Renal cortical epithelial cell (primary cell): ENCODE results near the gene CALD1. TPM values are rescaled to one million over a fixed set of nuclear protein-coding genes. Genes with fewer than 3 reads are reported as not detected.

Experiments
- DNase-seq: peaks from one replicate; pipeline ENCODE4 v3.0.0-alpha.2; 2011; ENCODE audit warnings: low read depth
- total RNA-seq: library from RNA; depleted of rRNA; stranded (reverse); fragments of >200 nt; gene quantifications from 2 replicates; pipeline ENCODE4 v1.2.3, GENCODE V29; 2014

The CALD1 gene
- total RNA-seq, 1 donor from 2014 or later: 155 TPM

DNA sequence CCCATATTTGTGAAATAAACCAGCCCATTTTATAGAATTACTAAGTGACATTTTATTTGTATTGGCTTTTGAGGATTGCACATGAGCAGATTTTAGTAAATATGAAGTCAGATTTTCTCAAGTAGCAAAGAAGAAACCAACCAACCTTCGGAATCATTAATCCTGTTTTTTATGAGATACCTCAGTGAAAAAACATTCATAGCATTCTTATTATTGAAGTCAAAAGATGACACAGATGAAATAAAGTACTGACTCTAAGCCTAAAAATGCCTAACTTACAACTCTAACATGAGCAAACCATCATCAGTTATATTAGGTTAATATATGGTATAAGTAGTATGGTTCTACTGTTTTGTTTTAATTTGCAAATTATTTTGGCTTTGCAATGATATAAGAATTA is 147.0 kb downstream of the CALD1 start:
- no peak for DNase-seq

DNA sequence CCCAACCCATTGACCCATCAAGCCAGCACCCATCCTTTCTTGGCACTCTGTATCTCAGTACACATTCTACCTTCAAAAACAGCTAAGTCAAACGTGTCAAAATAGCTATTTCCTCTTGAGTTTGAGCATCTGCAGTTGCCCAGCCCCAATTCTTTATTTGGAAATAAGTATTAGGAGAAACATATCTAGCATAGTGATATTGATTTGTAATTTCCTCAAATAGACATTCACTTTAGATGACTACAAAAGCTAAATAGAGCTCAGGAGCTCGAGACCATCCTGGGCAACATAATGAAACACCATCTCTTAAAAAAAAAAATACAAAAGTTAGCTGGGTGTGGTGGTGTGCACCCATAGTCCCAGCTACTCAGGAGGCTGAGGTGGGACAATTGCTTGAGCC is 147.6 kb downstream of the CALD1 start:
- DNase-seq: no peak

DNA sequence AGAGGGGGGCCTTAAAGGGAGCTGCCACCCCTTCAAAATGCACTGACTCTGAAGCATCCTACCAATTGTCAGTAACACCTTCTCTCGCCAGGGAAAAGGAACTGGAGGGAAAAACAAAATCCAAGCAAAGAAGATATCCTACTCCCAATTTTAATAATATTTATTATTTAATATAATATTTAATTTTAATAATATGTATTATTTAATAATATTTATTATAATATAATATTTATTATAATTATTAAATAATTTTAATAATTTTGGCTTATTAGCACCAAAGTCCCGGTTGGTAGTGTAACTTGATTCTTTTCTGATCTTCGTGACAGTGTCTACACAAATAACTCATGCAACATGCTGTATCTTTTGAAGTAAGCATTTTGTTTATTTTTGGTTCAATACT is 148.3 kb downstream of the CALD1 start:
- DNase-seq: no peak

DNA sequence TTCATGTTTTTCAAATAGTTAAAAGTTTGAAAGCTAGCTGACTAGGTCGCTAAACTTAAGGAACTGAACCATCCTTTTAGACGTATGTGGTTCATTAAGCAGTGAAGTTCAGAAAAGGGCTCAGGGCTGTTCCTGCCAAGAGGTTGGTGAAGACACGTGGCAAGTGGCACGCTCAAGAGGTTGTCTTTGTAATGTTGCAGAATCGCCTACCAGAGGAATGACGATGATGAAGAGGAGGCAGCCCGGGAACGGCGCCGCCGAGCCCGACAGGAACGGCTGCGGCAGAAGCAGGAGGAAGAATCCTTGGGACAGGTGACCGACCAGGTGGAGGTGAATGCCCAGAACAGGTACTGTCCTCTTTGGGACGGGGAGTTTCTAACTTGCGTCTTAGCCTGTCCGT is 149.1 kb downstream of the CALD1 start:
- no peak for DNase-seq

DNA sequence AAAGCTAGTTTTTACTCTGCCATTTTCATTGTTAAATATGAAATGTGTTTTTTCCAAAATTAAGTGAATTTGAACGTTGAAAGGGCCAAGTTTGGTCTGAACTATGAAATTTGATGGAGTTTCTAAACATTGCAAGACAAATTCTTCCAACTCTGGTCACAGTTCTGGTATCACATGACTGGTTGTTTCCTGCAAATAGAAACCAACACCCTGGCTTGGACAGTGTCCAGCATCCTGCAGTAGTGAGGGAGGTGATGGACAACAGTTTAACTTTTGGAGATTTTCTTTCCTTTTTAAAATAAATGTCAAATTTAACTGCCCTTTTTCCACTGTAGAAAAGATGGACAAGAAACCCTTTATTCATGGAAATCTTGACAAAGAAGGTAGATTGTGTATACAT is 152.1 kb downstream of the CALD1 start:
- peak; percentile 39 for DNase-seq

DNA sequence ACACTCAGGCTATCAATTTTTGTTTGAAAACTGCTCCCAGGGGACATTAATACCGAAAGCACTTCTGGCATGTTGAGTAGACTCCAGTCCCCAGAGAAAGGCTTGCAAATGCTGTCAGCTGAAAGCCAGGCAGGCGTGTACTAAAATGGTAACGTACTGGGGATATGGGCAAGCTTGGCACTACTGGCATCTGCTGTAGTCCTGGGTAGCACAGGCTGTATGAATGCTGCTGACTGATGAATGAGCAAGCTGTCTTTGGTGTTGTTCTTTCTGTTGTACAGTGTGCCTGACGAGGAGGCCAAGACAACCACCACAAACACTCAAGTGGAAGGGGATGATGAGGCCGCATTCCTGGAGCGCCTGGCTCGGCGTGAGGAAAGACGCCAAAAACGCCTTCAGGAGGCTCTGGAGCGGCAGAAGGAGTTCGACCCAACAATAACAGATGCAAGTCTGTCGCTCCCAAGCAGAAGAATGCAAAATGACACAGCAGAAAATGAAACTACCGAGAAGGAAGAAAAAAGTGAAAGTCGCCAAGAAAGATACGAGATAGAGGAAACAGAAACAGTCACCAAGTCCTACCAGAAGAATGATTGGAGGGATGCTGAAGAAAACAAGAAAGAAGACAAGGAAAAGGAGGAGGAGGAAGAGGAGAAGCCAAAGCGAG is 153.4 kb downstream of the CALD1 start:
- DNase-seq: no peak

DNA sequence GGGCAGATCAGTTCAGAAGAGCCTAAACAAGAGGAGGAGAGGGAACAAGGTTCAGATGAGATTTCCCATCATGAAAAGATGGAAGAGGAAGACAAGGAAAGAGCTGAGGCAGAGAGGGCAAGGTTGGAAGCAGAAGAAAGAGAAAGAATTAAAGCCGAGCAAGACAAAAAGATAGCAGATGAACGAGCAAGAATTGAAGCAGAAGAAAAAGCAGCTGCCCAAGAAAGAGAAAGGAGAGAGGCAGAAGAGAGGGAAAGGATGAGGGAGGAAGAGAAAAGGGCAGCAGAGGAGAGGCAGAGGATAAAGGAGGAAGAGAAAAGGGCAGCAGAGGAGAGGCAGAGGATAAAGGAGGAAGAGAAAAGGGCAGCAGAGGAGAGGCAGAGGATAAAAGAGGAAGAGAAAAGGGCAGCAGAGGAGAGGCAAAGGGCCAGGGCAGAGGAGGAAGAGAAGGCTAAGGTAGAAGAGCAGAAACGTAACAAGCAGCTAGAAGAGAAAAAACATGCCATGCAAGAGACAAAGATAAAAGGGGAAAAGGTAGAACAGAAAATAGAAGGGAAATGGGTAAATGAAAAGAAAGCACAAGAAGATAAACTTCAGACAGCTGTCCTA is 154.1 kb downstream of the CALD1 start:
- no peak for DNase-seq

DNA sequence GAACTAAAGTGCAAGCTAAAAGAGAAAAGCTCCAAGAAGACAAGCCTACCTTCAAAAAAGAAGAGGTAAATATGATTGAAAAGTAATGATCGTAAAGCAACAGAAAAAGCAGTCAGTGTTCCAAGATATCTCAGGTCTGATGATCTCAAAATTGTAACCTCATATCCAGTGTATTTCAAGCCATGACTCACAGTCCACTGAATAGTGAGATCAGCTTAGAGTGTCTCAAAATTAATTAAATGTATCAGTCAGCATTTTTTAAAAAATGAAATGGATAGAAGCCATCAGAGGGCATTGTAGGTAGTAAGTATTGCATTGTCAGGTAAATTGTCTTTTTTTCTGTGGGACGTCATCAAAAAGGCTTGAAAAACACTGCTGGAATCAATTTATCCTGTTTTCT is 156.3 kb downstream of the CALD1 start:
- DNase-seq: no peak

DNA sequence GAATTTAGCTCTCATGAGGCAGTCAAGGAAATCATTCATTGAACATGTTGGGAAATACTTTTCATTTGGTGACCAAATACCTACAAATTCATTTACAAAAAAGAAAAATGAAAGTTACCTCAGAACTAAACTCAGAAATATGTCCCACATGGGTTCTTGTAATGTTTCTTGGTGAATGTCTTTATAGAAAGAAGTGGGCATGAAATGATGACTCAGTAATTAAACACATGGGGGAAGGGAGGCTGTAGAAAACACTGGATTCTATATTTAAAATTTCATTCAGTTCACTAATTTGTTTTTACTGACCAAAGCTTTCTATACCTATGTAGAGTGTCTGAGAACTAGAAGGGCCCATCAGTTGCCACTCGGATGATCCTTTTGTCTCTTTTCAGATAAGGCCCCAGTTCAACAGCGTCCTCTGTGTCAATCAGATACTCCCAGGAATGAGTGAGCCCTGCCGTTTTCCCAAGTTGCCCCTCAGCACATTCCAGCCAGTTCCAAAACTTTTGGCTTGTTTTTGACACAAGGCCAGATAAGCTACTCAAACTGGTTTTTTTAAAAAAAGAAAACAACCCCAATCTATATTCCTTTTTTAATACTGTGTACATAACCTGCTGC is 157.6 kb downstream of the CALD1 start:
- peak; percentile 29 for DNase-seq

DNA sequence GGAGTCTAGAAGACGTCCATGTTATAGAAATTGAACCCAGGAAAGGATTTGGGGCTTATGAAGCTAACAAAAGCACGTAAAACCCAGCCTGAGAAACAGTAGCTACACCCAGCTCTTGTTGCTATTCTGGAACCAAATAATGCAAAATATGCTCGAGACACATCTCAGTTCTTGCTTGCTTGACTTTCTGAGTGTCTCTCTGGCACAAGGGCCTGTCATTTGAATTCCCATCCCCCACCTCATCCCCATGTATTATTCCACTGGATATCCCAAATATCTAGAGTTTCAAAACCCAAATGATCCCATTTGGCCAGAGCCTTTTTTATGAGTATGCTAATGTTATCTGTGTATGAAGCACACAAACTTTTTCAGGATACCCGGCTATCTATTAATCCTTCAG is 158.7 kb downstream of the CALD1 start:
- DNase-seq: no peak

DNA sequence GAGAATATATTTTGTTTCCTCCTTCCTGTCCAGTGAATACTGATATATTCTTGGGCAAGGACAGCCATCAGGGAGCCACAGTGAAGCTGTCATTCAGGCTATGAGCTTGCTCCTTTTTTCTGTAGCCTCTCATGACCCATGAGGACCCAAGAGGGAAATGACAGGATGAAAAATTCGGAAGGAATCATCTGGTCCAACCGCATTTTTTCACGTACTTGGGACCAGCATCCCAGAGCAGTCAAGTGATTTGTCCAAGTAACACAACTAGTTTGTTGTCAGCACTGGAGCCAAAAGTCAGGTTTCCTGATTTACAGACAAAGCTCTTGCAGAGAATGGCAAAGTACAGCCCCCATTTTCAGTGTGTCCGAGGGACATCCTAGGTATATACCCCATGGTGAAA is 159.7 kb downstream of the CALD1 start:
- no peak for DNase-seq

DNA sequence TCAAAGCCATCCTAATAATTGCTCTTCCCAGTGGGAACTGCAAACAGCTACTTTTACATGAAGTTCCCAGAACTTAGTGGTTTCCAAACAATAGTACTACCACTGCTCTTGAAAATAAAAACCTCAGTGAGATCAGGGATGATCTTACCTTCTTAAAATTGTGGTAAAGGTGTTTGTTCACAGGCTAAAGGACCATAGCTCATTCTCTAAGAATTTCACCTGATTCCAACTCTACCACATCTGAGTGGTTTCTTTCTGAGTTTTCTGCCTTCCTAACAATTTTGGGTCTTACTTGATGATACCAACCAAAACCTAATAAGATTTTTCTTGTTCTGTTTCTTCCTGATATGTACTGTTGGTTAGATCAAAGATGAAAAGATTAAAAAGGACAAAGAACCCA is 161.3 kb downstream of the CALD1 start:
- peak; percentile 36 for DNase-seq

DNA sequence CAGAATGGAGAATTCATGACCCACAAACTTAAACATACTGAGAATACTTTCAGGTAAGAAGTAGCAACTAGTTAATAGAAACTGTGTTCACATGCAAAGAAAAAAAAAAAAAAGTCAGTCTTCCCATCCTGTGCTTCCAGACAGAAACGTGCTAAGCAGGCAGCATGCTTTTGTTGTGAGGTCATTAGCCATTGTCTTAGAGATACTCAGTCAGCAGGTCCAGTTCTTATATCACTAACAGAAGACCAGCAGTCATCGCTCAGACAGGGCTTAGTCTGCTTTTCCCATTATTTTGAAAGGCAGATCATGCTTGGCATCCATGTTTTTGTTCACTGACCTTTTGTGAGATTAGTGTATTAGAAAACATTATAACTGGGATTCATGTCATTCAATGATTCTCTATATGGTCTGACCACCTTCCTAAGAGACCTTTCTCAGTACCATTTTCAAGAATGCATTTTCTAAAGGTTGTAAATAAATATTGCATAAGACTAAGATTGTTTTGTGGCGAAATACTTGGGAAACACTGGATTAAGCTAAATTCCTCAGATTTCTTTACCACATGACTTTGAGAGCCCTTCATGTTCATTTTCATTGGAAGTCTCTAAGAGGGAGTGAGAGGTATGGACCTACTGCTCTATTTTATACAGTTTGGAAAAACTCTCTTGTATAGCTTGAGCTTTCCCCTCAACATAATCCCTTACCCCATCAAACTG is 161.9 kb downstream of the CALD1 start:
- peak; percentile 95 for DNase-seq

DNA sequence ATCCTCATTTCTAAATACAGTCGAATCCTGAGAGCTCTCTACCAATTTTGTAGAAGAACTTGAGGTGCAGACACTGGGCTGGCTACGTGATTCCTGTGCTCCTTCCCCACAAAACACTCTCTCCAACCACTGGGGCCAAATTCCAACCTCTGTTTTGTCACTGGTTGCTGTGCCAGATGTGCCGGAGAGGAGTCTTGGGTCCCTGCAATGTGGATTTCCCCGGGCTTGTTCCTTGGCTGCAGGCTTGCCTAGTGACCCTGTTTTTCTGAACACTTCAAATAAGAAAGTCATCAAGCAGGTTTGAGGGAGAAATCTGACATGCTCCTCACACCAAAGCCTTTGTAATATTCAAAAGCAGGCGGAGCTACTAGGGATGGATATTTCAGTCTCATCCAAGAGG is 162.5 kb downstream of the CALD1 start:
- DNase-seq: peak; percentile 47

DNA sequence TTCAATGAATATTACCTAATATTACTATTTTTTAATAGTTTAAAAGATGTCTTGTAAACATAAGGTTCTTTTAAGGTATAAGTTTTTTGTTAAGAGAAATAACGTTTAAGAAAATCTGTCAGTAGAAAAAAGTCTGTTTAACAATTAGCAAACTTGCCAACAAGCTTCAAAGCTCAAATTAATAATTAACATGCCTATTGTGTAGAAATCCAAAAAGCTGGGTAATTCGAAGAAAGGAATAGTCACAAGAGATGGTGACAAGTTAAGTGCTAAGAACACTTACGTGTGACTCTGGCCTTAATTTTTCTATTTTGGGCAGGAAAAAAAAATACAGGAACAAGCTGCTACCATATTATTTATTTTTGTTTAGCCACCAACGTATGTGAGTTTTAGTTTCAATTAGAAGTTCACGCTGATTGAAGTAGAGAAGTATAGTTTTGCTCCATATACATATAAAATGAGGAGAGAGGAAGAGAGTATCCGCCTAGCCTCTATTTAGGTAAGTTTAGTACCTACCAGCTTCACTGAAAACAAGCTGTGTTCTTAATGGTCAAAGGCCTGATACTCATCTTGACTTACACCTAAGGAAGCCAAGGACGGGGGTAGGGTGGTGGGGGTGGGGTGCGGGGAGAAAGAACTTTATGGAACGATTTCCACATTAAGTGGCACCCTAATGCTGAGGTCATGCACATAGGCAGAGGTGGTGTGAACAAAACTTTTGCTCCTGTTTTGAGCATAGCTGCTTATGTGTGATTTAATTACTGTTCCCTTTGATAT is 163.4 kb downstream of the CALD1 start:
- peak; percentile 92 for DNase-seq

DNA sequence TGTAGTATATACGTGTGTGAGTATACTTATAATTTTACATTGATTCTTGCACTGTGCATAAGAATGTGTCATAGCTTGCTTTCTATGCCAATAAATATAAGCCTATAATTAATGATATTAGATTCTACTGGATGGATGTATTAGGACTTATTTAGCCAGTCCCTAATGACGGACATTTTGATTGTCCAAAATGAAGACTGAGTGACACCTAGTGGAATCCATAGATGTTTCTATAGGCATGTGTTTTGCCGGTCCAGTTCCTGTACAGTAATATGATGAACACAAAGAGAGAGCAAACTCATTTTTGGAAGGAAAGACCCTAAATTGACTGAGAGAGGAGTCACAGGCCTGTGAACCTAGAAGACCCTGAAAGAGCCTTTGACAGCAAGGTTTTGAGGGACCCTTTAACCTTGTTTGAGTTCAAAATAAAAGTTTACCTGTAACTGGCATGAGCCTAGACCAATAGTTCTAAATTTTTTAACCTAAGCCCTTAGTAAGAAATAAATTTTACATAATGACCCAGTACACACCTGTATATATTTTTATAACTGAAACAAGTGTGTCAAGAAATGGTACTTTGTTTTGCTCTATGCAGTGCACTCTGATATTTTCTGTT is 164.5 kb downstream of the CALD1 start:
- DNase-seq: peak; percentile 64

DNA sequence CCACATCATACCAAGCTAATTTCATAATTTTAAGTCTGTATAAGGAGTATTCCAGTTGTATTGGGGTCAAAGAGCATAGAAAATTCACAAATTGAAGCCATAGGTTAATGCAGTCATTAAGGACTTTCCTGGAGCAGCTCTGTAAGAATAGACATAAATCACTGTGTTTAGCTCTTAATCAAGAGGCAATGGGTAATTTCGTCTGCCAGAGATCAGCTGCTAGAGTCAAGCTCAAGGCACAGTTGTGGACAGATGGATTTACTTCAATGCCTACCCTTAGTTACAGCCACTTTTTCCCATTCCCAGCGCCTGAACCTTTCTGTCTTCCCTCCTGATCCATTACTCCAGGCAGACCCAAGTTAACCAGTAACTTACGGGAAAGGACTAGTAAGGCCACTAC is 166.3 kb downstream of the CALD1 start:
- peak; percentile 33 for DNase-seq

DNA sequence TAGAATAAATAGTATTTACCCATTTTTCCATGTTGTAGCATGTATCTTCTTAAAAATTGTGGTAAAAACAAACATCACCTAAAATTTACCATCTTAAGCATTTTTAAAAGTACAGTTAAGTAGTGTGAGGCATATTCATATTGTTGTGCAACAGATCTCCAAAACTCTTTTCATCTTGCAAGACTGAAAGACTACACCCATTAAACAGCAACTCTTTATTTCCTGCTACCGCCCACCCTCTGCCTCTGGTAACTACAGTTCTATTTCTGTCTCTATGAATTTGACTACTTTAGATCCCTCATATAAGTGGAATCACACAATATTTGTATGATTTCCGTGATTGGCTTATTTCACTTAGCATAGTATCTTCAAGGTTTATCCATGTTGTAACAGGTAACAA is 166.8 kb downstream of the CALD1 start:
- no peak for DNase-seq

DNA sequence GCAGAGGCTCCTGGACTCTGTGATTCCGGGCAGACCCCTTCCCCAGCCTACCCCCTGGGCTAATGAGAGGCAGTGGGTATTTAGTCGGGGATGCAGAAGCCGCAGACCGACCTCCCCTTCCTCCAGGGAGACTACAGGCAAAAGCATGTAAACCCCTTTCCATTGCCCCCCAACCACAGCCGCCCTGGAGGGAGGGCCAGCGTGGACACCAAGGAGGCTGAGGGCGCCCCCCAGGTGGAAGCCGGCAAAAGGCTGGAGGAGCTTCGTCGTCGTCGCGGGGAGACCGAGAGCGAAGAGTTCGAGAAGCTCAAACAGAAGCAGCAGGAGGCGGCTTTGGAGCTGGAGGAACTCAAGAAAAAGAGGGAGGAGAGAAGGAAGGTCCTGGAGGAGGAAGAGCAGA is 167.9 kb downstream of the CALD1 start:
- no peak for DNase-seq

DNA sequence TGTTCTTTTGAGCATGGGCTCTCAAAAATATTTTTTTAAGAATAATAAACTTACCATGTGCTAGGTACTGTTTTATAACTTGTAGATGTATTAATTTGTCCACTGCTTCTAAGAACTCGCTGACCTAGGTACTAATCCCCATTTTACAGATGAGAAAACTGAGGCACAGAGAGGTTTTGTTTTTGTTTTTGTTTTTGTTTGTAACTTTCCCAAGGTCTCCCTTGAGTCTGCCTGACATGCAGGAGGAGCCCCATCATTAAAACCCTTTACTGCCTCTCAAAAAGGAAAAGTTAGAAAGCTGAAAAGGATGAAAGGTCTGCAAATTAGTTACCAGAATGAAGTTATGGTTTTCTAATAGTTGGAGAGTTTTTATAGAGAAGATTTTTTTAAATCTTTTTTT is 168.4 kb downstream of the CALD1 start:
- no peak for DNase-seq

DNA sequence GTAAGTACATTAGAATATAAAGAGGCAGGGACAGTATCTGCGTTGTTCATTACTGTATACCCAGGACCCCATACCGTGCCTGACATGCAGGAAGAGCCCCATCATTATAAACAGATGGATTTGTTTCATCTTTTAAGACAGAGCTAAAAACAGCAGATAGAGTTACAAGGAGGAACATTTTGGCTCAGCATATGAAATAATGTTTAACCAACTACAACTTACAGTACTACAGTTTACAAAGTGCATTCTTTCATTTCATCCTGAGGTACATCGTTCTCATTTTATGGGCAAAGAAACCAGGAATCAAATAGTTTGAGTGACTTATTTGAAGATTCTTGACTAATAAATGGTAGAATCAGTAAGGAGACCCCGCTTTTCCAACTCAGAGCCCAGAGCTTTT is 168.8 kb downstream of the CALD1 start:
- DNase-seq: no peak

DNA sequence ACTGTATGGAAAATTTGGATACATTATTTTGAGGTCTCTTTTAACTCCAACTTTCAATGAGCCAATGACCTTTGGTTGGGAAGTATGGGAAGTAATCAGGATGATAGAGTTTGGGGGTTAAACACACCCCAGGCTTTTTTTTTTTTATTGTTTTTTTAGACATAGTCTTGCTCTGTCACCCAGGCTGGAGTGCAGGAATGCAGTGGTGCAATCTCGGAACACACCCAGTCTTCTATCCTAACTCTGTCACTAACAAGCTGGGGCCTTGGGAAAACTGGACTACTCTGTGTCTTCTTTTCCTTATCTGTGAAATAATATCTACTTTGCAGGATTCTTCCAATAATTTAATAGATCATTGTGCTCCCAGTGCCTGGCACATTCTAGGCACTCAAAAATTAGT is 169.3 kb downstream of the CALD1 start:
- DNase-seq: peak; percentile 64
